Subcutaneous adipose tissue (tissue), 4 donors: Measurements from ENCODE around the gene IQCH. TPM values are rescaled to one million over a fixed set of nuclear protein-coding genes. Genes with fewer than 3 reads are reported as not detected.

Experiments
- CTCF ChIP-seq: fragments of 450-650 bp; IDR thresholded peaks from one replicate; pipeline ENCODE4 v1.5.1; 2016; ENCODE audit warnings: low read depth, mild to moderate bottlenecking, control low read depth, antibody characterized with exemption, moderate library complexity
- total RNA-seq, 4 donors: library from RNA; depleted of rRNA; stranded (reverse); fragments of >200 nt; gene quantifications; one replicate each; pipeline ENCODE4 v1.1.0, GENCODE V29; 2016

Gene IQCH
- total RNA-seq, 4 donors from 2014 or later: 0.51 to 1.5 (median 0.88) TPM; not detected in 1

GRCh38 chr15:67373971-67374370 lies 119.4 kb downstream of the IQCH start:
- TF ChIP-seq CTCF: no peak

GRCh38 chr15:67379530-67379929 lies 124.9 kb downstream of the IQCH start:
- no peak for TF ChIP-seq CTCF

GRCh38 chr15:67380921-67381320 lies 126.3 kb downstream of the IQCH start:
- no peak for TF ChIP-seq CTCF

- TF ChIP-seq CTCF: no peak
These were observed 126.9 kb downstream of the IQCH start for GRCh38 chr15:67381416-67382045.

- TF ChIP-seq CTCF: no peak
These were observed 128.1 kb downstream of the IQCH start for GRCh38 chr15:67382723-67383122.

- no peak for TF ChIP-seq CTCF
These were observed 129.3 kb downstream of the IQCH start for GRCh38 chr15:67383899-67384298.

GRCh38 chr15:67384761-67385160 lies 130.2 kb downstream of the IQCH start:
- no peak for TF ChIP-seq CTCF
